Measurements from ENCODE around the gene DMWD.

The DMWD gene

DNA sequence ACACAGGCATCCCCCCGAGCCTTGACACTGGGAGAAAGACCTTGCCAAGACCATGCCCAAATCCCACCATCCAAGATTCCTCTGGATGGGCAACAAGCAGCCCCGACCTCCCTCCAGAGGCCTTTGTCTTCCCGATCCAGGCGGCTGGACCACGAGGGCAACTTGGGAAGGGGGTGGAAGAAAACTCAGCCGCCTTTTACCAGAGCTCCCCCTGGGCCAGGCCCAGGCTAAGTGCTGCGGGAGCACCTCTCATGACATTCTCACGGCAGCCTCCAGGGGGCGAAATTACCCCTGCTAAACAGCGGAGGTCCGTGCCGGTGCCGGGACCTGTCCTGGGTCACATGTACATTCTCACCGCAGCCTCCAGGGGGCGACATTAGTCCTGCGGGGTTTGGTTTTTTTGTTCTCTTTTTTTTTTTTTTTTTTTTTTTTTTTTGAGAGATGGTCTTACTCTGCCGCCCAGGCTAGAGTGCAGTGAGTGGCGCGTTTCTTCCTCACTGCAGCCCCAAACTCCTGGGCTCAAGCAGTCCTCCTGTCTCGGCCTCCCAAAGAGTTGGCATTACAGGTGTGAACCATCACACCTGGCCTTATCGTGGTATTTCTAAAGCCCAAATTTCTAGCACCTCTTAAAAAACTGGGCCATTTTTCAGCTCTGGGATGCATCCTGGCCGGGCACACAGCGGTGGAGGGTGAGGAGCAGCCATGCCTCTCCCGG is 24.5 kb upstream of the DMWD start:
- TF ChIP-seq, protein P1, sequence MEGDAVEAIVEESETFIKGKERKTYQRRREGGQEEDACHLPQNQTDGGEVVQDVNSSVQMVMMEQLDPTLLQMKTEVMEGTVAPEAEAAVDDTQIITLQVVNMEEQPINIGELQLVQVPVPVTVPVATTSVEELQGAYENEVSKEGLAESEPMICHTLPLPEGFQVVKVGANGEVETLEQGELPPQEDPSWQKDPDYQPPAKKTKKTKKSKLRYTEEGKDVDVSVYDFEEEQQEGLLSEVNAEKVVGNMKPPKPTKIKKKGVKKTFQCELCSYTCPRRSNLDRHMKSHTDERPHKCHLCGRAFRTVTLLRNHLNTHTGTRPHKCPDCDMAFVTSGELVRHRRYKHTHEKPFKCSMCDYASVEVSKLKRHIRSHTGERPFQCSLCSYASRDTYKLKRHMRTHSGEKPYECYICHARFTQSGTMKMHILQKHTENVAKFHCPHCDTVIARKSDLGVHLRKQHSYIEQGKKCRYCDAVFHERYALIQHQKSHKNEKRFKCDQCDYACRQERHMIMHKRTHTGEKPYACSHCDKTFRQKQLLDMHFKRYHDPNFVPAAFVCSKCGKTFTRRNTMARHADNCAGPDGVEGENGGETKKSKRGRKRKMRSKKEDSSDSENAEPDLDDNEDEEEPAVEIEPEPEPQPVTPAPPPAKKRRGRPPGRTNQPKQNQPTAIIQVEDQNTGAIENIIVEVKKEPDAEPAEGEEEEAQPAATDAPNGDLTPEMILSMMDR (IDR thresholded peaks at IDR 0.05; ENCODE audit: control insufficient read depth, extremely low read depth, insufficient read depth): peak; percentile 69
- DNase-seq (ENCODE audit: low read depth): peak; percentile 58
- no peak overlapping the region for H3K4me3 ChIP-seq (ENCODE audit: low read depth, low read length)

DNA sequence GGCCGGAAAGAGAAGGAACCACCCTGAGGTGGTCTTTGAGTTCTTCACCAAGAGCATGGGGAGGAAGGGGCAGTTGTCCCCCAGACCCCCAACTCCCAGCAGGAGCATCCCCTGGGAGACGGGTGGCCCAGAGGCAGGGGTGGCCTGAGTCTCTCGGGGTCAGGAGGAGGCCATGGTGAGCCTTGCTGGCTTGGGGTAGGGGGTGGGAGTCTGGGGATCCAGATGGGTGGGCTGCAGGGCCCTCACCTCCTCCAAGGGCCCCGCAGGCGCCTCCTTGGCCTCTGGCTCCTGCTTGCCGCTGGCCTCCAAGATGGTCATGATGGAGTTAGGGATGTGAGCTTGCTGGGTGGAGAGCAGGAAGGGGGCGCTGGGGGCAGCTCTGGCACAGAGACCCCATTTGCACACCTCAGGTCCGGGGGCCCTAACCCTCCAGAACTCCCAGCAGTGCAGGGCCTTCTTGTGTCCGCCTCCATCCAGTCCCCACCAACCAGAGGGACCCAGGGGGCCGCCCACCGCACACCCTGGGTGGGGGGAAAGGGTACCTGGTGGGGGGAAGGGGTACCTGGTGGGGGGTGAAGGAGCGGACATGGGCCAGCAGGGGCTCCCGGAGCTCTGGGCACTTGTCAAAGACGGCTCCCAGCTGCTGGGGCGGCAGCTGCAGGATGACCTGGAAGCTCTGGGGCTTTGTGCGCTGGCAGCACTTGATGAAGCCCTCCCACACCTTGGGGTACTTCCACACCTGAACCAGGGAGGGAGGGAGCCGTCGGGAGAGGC is 23.8 kb upstream of the DMWD start:
- TF ChIP-seq, protein P1 (IDR thresholded peaks at IDR 0.05; ENCODE audit: control insufficient read depth, extremely low read depth, insufficient read depth): no peak
- H3K4me3 ChIP-seq (ENCODE audit: low read depth, low read length): no peak overlapping the region
- no peak for DNase-seq (ENCODE audit: low read depth)

DNA sequence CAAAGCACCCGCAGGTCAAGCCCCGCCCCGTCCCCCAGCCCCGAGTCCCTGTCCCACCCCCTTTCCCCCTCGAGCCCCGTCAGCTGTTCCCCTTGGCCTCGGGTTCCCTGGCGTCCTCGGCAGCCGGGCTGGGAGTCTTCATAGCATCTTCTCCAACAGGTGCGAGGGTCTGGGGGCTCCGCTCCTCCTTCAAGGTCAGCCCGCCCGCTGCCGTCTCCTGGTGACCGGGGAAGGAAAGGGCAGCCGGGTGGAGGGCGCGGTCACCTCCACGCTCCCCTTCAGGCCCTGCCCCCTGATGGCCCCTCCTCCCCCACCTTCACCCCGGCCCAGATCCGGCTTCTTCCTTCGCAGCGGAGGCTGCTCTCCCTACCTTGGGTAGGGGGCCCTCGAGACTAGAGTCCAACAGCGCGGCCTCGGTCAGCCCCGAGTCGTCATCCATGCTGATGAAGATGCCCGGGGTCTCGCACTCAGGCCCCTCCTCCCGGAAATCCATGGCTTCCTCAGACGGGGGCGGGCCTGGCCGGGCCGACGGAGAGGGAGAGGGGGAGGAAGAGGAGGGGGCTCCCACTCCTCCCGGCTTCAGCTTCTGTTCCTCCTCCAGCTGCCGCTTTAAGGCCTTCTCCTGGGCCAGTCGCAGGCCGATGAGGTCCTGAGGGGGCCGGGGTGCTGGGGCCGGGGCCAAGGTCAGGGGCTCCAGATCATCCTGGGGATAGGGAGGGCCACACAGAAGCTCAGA is 23.0 kb upstream of the DMWD start:
- no peak overlapping the region for H3K4me3 ChIP-seq (ENCODE audit: low read depth, low read length)
- no peak for DNase-seq (ENCODE audit: low read depth)
- TF ChIP-seq, protein P1 (IDR thresholded peaks at IDR 0.05; ENCODE audit: control insufficient read depth, extremely low read depth, insufficient read depth): no peak

DNA sequence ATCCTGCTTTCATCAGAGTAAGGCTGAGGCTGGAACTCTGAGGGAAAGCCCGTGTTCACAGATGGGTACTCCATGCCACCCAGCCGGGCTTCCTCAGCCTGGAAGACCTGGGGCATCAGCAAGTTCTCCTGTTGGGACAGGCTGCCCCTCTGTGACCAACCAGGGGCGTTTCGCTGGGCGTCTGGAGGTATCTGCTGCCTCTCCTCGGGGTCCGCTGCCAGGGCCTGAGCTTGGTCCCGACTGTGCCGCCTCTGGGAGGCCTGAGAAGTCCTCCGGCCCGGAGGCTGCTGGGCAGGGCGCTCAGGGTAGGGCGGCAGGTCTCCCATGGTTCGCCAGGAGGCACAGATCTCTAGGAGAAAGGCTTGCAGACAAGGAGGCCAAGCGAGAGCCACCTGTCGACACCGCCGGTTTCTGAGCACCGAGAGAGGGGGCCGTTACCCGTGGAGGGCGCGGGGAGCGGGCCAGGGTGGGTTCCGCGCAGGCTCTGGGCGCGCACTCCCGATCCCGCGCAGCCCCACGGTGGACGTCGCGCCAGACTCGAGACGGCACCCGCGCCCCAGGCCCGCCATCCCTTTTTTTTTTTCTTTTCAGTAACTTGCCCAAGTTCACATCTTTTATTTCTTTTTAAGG is 22.3 kb upstream of the DMWD start, which contains the start of gene RSPH6A:
Gene RSPH6A, minus strand, starts transcription at position 458 of the 630 bp plus-strand sequence. Its CDS starts 132 bp downstream, at position 326.
- TF ChIP-seq, protein P1 (IDR thresholded peaks at IDR 0.05; ENCODE audit: control insufficient read depth, extremely low read depth, insufficient read depth): no peak
- no peak within 1 kb of the TSS for H3K4me3 ChIP-seq (ENCODE audit: low read depth, low read length)
- no peak for DNase-seq (ENCODE audit: low read depth)

DNA sequence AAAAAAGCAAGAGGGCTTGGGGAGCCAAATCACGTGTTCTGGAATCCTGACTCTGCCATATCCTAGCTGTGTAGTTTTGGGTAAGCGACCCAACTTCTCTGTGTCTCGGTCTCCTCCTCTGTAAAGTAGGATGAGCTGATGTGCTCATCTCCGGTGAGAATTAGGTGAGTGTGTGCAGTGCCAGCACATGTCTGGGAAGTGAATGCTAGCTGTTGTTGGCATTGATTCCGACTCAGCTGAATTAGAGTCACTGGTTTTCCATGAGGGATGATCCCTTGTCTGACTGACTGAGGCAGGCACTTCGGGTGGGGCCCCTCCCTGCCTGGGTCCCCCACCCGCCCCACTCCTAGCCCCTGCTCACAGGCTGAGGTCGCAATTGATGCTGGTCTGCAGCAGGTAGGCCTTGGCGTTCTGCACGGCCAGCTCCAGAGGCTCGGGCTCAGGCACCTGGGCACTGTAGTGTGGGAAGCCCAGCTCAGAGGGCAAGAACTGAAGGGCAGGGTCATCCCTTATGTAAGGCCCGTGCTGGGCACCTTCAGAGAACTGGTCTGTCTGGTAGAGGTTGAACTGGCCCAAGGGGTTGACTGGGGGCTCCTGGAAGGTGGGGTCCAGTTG is 21.6 kb upstream of the DMWD start:
- no peak overlapping the region for H3K4me3 ChIP-seq (ENCODE audit: low read depth, low read length)
- no peak for DNase-seq (ENCODE audit: low read depth)
- TF ChIP-seq, protein P1 (IDR thresholded peaks at IDR 0.05; ENCODE audit: control insufficient read depth, extremely low read depth, insufficient read depth): no peak

DNA sequence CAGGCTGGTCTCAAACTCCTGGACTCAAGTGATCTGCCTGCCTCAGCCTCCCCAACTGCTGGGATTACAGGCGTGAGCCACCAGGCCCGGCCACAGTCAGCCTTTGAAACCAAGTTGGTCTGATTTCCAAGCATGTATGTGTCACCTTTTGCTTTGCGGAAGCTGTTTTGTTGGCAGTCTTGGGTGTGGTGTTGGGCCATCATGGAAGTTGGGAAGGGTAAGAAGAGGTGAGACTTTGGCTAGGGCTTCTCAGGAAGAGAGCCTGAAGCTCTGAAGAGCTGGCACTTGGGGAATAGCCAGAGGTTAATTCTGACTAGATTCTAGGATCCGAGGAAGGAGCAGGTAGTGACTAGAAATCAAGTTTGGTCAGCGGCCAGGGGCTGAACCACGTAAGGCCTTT is 19.7 kb upstream of the DMWD start:
- TF ChIP-seq, protein P1 (IDR thresholded peaks at IDR 0.05; ENCODE audit: control insufficient read depth, extremely low read depth, insufficient read depth): no peak
- H3K4me3 ChIP-seq (ENCODE audit: low read depth, low read length): no peak overlapping the region
- DNase-seq (ENCODE audit: low read depth): no peak
